Body of pancreas (tissue), 4 donors: ENCODE results near the gene RASGEF1C.

Experiments
- CTCF ChIP-seq, 7 experiments: fragments of 450-650 bp in 4 of 7; fragments of 200-600 bp in 3 of 7; sonication (generic) in 3 of 7; IDR thresholded peaks; one replicate each; pipeline ENCODE4 v1.5.1; 2016 to 2019; ENCODE audit warnings: antibody characterized with exemption in 7 of 7
- POLR2A ChIP-seq, 3 donors: fragments of 450-650 bp; IDR thresholded peaks; one replicate each; pipeline ENCODE4 v1.6.1; 2016; ENCODE audit warnings: antibody characterized with exemption in 3 of 3, mild to moderate bottlenecking in 2 of 3

- TF ChIP-seq CTCF (IDR thresholded peaks at IDR 0.05) (peak in 3 of 7 experiments; percentile 22 to 40 (median 31)), POLR2A (IDR thresholded peaks at IDR 0.05) (no peak)
Observed at GRCh38 chr5:180208435-180209081, 453 bp downstream of the RASGEF1C start.
